Right lobe of liver (tissue), 6 donors: ENCODE measurements around the gene DSTYK. TPM values are rescaled to one million over a fixed set of nuclear protein-coding genes. Genes with fewer than 3 reads are reported as not detected.

Experiments
- ATAC-seq, 4 donors: fragments of 200-7000 bp; cut with Tn5 transposase; one replicate each; pipeline ENCODE4 v1.9.1; 2020; ENCODE audit warnings: mild to moderate bottlenecking in 4 of 4, moderate library complexity in 4 of 4
- DNase-seq, 3 donors: peaks; one replicate each; pipeline ENCODE4 v3.0.0-alpha.2; 2020
- H3K27ac ChIP-seq, 3 donors: fragments of 200-600 bp; one replicate each; pipeline ENCODE4 v1.8.0; 2022
- H3K27me3 ChIP-seq, 2 donors: fragments of 200-600 bp; one replicate each; pipeline ENCODE4 v1.8.0; 2022
- H3K36me3 ChIP-seq, 4 donors: fragments of 200-600 bp; sonication (generic) in 1 of 4; one replicate each; pipeline versions ENCODE4 v1.5.1 to v1.8.0; 2017 to 2022; ENCODE audit warnings: control low read depth in 1 of 4
- H3K4me1 ChIP-seq, 4 donors: fragments of 200-600 bp; sonication (generic) in 1 of 4; one replicate each; pipeline versions ENCODE4 v1.5.1 to v1.8.0; 2017 to 2022; ENCODE audit warnings: control low read depth in 1 of 4
- H3K4me3 ChIP-seq, 3 donors: fragments of 200-600 bp; one replicate each; pipeline ENCODE4 v1.8.0; 2022
- H3K9me3 ChIP-seq, 4 donors: fragments of 200-600 bp; sonication (generic) in 1 of 4; one replicate each; pipeline versions ENCODE4 v1.5.1 to v1.8.0; 2017 to 2022; ENCODE audit warnings: control low read depth in 1 of 4
- CTCF ChIP-seq, 4 donors: fragments of 200-600 bp in 3 of 4; fragments of 450-650 bp in 1 of 4; IDR thresholded peaks; one replicate each; pipeline versions ENCODE4 v1.5.1 to v1.8.0; 2016 to 2022; ENCODE audit warnings: antibody characterized with exemption in 4 of 4, mild to moderate bottlenecking in 2 of 4
- POLR2A ChIP-seq: fragments of 450-650 bp; IDR thresholded peaks from one replicate; pipeline ENCODE4 v1.6.1; 2017; ENCODE audit warnings: antibody characterized with exemption, mild to moderate bottlenecking
- WGBS: methylation state at CpG from one replicate; pipeline ENCODE4 v1.1.6; 2018; ENCODE audit warnings: low coverage, low lambda C conversion rate; ENCODE audit not compliant: insufficient coverage; ENCODE audit errors: missing lambda C conversion rate; 5-methylcytosine and 5-hydroxymethylcytosine counted together
- intact Hi-C, 2 donors: fragments of 100-400 bp; cut with DNase I; formaldehyde crosslinking; loops; one replicate each; pipeline versions ENCODE4 v1.11.2 to v1.14.1; 2022
- total RNA-seq, 6 experiments: library from RNA; depleted of rRNA in 2 of 6; stranded (reverse); fragments of >200 nt in 2 of 6; fragmentation: NEBNext Ultra II Directional in 3 of 6; extraction: Animal tissue kit (Norgen Biotek cat#: 25700) in 3 of 6; gene quantifications; one replicate each; pipeline versions ENCODE4 v1.1.0 to v1.2.4, GENCODE V29; 2016 to 2023
- donor health status: DM: no; HTN: yes; CAD: no.
- donor health status: DM: no; HTN: no; CAD: no.
- donor health status: DM: no; HTN: no; CAD: no.
- donor health status: DM: no; HTN: yes; CAD: no.
- donor health status: DM: no; HTN: yes; CAD: no.

Gene DSTYK
- total RNA-seq, 6 experiments from 2014 or later: 2.5 to 2.9 (median 2.6) TPM

GRCh38 chr1:205239078-205239477 lies 27.6 kb upstream of the DSTYK start:
- no peaks in the 10 kb centered on the region for H3K27me3 ChIP-seq
- no peak overlapping the region for H3K27ac ChIP-seq
- no peaks in the 10 kb centered on the region for H3K4me1 ChIP-seq
- 54% methylated on average over 3 of the region's 3 CpGs for WGBS
- no peak overlapping the region for H3K4me3 ChIP-seq
- peak in 1 of 3 donors; percentile 29 for DNase-seq
- H3K36me3 ChIP-seq: no peaks in the 10 kb centered on the region
- TF ChIP-seq CTCF (IDR thresholded peaks at IDR 0.05): no peak
- no peak for TF ChIP-seq POLR2A
- intact Hi-C loops: no loop called here
- no peaks in the 10 kb centered on the region for H3K9me3 ChIP-seq
- no peak for ATAC-seq

- Histone ChIP-seq H3K4me3 (no peak overlapping the region), H3K9me3 (no peaks in the 10 kb centered on the region), H3K27me3 (no peaks in the 10 kb centered on the region), H3K4me1 (no peaks in the 10 kb centered on the region), H3K27ac (no peak overlapping the region), H3K36me3 (no peaks in the 10 kb centered on the region)
- peak in 1 of 3 donors; percentile 20 for DNase-seq
- ATAC-seq: no peak
- 48% methylated on average over 12 of the region's 12 CpGs for WGBS
- TF ChIP-seq CTCF (IDR thresholded peaks at IDR 0.05) (no peak), POLR2A (no peak)
- intact Hi-C loops: no loop called here
Observed at GRCh38 chr1:205237526-205238484, 26.3 kb upstream of the DSTYK start.

DNA sequence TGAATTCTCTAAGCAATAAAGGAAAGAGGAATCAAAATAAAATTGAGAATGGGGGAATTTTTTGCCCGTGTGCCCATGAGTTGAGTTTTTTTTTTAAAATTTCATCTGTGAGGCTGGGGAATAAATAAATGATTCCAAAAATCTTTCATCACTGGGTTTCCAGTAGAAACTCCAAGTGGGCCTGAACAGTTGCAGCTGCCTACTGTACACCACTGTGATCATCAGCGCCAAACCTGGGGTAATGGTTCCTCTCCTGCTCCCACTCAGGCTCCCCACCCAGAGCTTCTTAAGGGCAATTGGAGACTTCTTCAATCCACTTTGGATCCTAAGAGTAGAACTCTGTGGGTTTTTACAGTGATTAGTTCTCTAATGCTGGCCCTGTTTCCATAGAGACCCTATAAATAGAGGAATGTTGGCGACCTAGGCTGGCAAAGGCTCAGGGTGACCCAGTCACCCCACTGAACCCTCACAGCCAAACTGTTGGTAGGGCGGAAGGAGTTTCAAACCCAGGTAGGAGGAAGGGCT lies 25.5 kb upstream of the DSTYK start:
- ATAC-seq (no peak), DNase-seq (no peak)
- H3K4me1 ChIP-seq: no peaks in the 10 kb centered on the region
- no peak overlapping the region for H3K4me3 ChIP-seq
- no peak overlapping the region for H3K27ac ChIP-seq
- H3K27me3 ChIP-seq: no peaks in the 10 kb centered on the region
- no peaks in the 10 kb centered on the region for H3K9me3 ChIP-seq
- no peaks in the 10 kb centered on the region for H3K36me3 ChIP-seq
- no peak for TF ChIP-seq CTCF (IDR thresholded peaks at IDR 0.05)
- TF ChIP-seq POLR2A: no peak
- intact Hi-C loops: no loop called here
- 41% methylated on average over 3 of the region's 4 CpGs for WGBS

GRCh38 chr1:205236526-205236925 lies 25.0 kb upstream of the DSTYK start:
- H3K27me3 ChIP-seq: no peaks in the 10 kb centered on the region
- no peaks in the 10 kb centered on the region for H3K9me3 ChIP-seq
- no peak overlapping the region for H3K27ac ChIP-seq
- H3K36me3 ChIP-seq: no peaks in the 10 kb centered on the region
- no peaks in the 10 kb centered on the region for H3K4me1 ChIP-seq
- intact Hi-C loops: no loop called here
- TF ChIP-seq CTCF (IDR thresholded peaks at IDR 0.05) (no peak), POLR2A (no peak)
- ATAC-seq (no peak), DNase-seq (peak in 1 of 3 donors; percentile 37)
- H3K4me3 ChIP-seq: no peak overlapping the region
- WGBS: 90% methylated on average over 8 of the region's 8 CpGs
